ENCODE data around the gene EOLA2.
"Not testable (repeated sequence)": the region's sequence is repeated elsewhere in the genome, so short reads cannot be mapped to it uniquely, and the experiment has no call there.

The EOLA2 gene

DNA sequence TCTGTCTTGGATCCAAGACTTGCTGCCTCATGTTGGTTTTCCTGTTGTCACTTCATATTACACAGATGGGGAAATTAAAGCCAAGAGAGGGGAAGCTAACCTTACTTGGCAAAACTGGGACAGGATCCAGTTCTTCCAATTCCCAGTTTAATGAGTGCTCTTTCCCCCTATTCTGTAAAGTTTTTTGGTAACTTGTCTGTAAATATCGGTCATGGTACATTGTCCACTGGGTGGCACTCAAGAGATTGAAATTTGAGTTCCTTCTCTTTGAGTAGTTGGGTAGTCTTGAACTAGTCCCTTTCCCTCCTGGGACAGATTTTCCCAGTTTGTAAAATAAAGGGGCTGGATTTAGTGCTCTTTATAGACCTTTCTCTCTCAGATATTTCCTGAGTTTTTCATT, 12.4 kb upstream of the EOLA2 start:
- no peaks in the 10 kb centered on the region for H3K36me3 ChIP-seq (ENCODE audit: insufficient read depth, low read length)
- H3K9ac ChIP-seq (ENCODE audit: insufficient read length): no peak overlapping the region
- no peaks in the 10 kb centered on the region for H3K9me3 ChIP-seq (ENCODE audit: low read depth, low read length)
- no peak for TF ChIP-seq POLR2AphosphoS5 (IDR thresholded peaks at IDR 0.05; ENCODE audit: borderline replicate concordance, low read depth, low read length)
- TF ChIP-seq FOXP2 (optimal IDR thresholded peaks at IDR 0.05; ENCODE audit: control extremely low read depth, extremely low read length, insufficient read depth): no peak
- no peak for TF ChIP-seq EZH2 (IDR thresholded peaks at IDR 0.05)
- no peak for DNase-seq (ENCODE audit: low read depth, low spot score)
- H3K4me3 ChIP-seq: no peak overlapping the region
- H3K27ac ChIP-seq: no peak overlapping the region

DNA sequence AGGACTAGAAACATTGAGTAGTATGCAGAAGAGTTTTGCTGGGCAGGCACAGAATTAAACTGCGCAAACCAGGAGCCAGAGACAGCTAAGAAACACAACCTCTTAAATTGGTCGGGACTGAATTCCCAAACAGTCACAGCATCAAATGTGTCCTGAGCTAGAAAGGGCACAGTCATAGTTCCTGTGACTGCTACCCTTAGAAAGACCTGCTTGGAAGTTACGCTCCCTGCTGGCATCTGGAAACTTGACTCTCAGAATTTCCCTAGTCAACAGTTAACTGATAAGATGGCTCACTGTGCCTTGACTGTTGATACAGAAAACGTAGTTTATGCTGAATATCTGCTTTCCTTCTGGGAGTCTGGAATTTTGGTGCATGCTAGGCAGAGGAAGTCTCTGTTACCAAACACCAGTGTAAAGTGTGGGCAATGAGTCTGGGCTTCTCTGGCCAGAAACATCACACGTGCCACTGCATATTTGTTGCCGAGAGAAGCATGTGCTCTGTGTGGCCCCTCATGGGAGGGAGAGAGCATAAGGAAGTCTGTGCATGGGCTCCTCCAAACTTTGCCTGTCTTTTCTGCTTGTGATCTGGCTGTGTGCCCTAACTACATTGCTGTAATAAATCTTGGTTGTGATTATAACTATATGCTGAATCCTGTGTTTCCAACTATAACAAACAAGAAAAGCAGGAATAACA, 11.6 kb upstream of the EOLA2 start:
- H3K9ac ChIP-seq (ENCODE audit: insufficient read length): no peak overlapping the region
- no peak for TF ChIP-seq POLR2AphosphoS5 (IDR thresholded peaks at IDR 0.05; ENCODE audit: borderline replicate concordance, low read depth, low read length)
- no peaks in the 10 kb centered on the region for H3K9me3 ChIP-seq (ENCODE audit: low read depth, low read length)
- no peaks in the 10 kb centered on the region for H3K36me3 ChIP-seq (ENCODE audit: insufficient read depth, low read length)
- H3K4me3 ChIP-seq: no peak overlapping the region
- DNase-seq (ENCODE audit: low read depth, low spot score): no peak
- H3K27ac ChIP-seq: no peak overlapping the region

DNA sequence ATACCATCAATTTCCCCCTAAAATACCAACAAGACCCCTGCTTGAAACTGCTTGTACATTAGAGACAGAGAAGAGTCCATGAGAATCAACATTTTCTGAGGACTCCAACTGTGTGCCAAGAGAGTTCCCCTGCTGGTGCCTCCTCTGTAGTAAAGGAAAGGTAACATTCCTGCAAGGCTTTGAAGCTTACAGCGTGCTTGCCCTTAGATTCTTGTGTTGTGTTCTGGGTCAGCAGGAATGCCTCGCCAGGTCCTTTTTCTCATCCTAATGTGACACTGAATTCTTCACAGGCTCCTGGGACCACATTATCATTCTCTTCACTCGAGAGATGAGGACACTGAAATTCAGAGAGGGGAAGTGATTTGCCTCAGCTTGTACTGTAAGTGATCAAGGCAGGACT, 9.7 kb upstream of the EOLA2 start:
- DNase-seq (ENCODE audit: low read depth, low spot score): no peak
- no peak for TF ChIP-seq FOXP2 (optimal IDR thresholded peaks at IDR 0.05; ENCODE audit: control extremely low read depth, extremely low read length, insufficient read depth)
- no peak for TF ChIP-seq POLR2AphosphoS5 (IDR thresholded peaks at IDR 0.05; ENCODE audit: borderline replicate concordance, low read depth, low read length)
- no peak for TF ChIP-seq EZH2 (IDR thresholded peaks at IDR 0.05)
- Histone ChIP-seq H3K9ac (ENCODE audit: insufficient read length) (no peak overlapping the region), H3K4me3 (no peak overlapping the region), H3K27ac (no peak overlapping the region), H3K9me3 (ENCODE audit: low read depth, low read length) (no peaks in the 10 kb centered on the region), H3K36me3 (ENCODE audit: insufficient read depth, low read length) (no peaks in the 10 kb centered on the region)

DNA sequence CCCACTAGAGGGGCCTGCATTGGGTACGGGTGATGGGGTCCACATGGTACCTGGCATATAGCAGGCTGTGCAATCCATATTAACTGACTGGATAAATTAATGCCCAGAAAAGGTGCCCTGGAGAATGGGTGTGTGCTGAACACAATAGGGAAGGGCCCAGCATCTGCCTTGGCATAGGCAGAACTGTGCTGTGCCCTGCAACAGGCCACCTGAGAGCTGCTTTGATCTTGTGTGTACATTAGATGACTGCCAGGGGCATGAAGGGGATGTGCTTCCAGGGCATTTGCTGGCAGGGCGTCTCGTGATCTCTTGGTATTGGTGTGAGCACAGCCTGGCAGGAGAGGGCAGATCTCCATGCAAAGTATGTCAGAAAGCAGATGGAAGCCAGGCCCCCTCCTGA, 8.6 kb upstream of the EOLA2 start:
- not testable (repeated sequence) for H3K27ac ChIP-seq; H3K4me3 ChIP-seq; H3K9me3 ChIP-seq (ENCODE audit: low read depth, low read length); DNase-seq (ENCODE audit: low read depth, low spot score); H3K36me3 ChIP-seq (ENCODE audit: insufficient read depth, low read length); H3K9ac ChIP-seq (ENCODE audit: insufficient read length)

DNA sequence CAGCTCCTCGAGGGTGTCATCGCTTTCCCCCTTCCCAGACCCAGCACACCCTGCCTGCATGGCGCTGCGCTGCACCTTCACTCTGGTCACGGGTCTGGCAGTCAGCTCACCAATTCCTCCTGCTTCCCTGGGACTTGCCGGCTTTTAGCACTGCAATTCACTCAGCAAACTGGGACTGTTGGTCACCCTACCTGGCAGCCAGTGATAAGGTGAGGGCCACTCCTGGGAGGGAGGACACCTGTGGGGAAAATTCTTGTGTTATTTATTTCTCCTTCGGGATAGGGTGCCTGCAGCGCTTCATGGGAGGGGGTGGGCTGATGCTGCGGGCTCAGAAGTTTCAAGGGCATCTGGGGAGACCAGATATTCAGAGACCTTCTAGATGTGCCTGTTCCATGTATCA, 7.5 kb upstream of the EOLA2 start:
- H3K36me3 ChIP-seq (ENCODE audit: insufficient read depth, low read length); H3K27ac ChIP-seq; H3K9me3 ChIP-seq (ENCODE audit: low read depth, low read length); H3K9ac ChIP-seq (ENCODE audit: insufficient read length); DNase-seq (ENCODE audit: low read depth, low spot score); H3K4me3 ChIP-seq: not testable (repeated sequence)

DNA sequence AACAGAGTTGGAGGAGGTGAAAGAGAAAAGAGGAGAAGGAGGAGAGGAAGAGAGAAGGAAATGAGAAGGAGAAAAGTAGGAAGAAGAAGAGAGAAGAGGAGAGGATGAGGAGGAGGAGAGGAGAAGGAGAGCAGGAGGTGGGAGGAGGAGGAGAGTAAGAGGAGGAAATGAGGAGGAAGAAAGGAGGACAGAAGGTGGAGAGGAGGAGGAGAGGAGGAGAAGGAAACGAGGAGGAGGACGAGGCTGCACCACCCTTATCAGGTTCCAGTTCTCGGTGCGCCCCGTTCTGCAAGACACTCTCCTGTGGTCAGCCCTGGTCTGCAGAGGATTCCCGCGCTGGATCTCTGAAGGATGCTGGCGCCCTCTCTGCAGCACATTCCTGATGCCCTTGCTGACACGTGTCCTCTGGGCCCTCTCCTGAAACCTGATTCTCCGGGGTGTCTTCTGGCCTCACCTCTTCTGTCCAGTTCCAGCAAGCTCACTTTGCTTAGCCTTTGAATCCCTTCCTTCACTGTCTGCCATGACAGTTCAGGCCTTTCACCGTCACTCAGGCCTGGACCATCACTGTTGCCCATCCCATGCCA, 6.9 kb upstream of the EOLA2 start:
- not testable (repeated sequence) for H3K36me3 ChIP-seq (ENCODE audit: insufficient read depth, low read length); H3K9me3 ChIP-seq (ENCODE audit: low read depth, low read length); H3K4me3 ChIP-seq; DNase-seq (ENCODE audit: low read depth, low spot score); H3K9ac ChIP-seq (ENCODE audit: insufficient read length); H3K27ac ChIP-seq

DNA sequence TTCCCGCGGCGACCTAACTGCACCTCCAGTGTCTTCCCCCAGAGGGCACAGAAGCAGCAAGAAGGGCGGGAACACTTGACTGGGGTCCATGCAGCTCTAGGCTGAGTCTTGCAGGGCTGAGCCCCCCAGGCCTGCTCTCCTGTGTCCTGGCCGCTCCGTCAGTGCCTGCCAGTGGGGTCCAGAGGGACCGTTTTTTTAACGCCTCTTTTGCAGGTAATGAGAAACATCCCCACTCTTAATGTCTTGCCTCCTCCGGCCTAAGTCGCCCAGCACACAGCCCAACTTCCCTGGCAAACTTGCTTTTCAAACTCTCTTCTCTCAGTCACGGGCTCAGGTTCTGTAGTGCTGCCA, 2.4 kb upstream of the EOLA2 start:
- not testable (repeated sequence) for H3K9me3 ChIP-seq (ENCODE audit: low read depth, low read length); DNase-seq (ENCODE audit: low read depth, low spot score); H3K36me3 ChIP-seq (ENCODE audit: insufficient read depth, low read length); H3K27ac ChIP-seq; H3K9ac ChIP-seq (ENCODE audit: insufficient read length)
- H3K4me3 ChIP-seq: peak overlapping the region; percentile 57
- TF ChIP-seq POLR2AphosphoS5 (IDR thresholded peaks at IDR 0.05; ENCODE audit: borderline replicate concordance, low read depth, low read length): 0 out of 2 replicates have a peak, but pooled peaks have one; percentile 13

DNA sequence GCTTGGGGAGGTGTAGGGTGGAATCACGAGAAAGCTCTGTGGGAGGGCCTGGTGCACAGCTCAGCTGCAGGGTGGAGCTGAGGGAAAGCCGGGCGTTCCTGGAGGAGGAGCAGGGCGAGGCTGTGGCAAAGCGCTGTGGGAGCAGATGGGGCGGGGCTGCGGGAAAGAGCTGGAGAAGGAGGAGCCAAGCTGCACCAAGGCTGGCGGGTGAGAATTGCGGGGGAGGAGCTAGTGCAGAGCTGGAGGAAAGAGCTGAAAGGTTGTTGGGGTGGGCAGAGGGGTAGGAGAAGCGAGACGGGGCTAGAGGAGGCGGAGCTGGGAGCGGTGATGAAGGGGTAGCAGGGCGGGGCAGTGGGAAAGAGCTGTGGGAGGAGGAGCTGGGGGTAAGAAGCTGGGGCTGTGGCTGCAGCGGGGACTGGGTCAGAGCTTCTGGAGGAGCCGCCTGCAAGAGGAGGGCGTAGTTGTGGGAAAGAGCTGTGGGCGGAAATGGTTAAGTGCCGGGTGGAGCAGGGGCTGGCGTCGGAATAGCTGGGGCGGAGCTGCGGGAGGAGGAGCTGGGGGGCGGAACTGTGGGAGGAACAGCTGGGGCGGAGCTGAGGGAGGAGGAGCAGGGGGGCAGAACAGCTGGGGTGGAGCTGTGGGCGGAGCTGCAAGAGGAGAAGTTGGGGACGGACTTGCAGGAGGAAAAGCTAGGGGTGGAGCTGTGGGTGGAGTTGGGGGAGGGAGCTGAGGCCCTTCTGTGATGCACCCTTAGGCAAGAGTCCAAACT, 1.8 kb upstream of the EOLA2 start:
- peak; percentile 85 for DNase-seq (ENCODE audit: low read depth, low spot score)
- H3K9me3 ChIP-seq (ENCODE audit: low read depth, low read length): no peaks in the 10 kb centered on the region
- H3K4me3 ChIP-seq: peak overlapping the region; percentile 77
- H3K27ac ChIP-seq: peak overlapping the region; percentile 93
- TF ChIP-seq FOXP2 (optimal IDR thresholded peaks at IDR 0.05; ENCODE audit: control extremely low read depth, extremely low read length, insufficient read depth): no peak
- TF ChIP-seq EZH2 (IDR thresholded peaks at IDR 0.05): no peak
- TF ChIP-seq POLR2AphosphoS5 (IDR thresholded peaks at IDR 0.05; ENCODE audit: borderline replicate concordance, low read depth, low read length): 0 out of 2 replicates have a peak, but pooled peaks have one; percentile 11
- H3K9ac ChIP-seq (ENCODE audit: insufficient read length): peak overlapping the region; percentile 67
- H3K36me3 ChIP-seq (ENCODE audit: insufficient read depth, low read length): no peaks in the 10 kb centered on the region

DNA sequence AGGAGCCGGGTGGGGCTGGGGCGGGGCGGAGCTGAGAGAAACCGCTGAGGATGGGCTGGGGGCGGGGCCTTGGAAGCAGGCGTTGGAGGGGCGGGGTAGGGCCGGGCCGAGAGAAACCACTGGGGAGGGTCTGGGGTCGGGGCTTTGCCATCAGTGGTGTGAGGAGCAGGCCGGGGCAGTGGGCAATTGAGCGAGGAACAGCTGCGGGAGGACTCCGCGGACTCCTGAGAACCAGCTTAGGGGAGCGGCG, 1.3 kb upstream of the EOLA2 start:
- Histone ChIP-seq H3K27ac (peak overlapping the region; percentile 93), H3K36me3 (ENCODE audit: insufficient read depth, low read length) (no peaks in the 10 kb centered on the region), H3K9ac (ENCODE audit: insufficient read length) (peak overlapping the region; percentile 67), H3K4me3 (peak overlapping the region; percentile 77), H3K9me3 (ENCODE audit: low read depth, low read length) (no peaks in the 10 kb centered on the region)
- no peak for TF ChIP-seq EZH2 (IDR thresholded peaks at IDR 0.05)
- TF ChIP-seq FOXP2 (optimal IDR thresholded peaks at IDR 0.05; ENCODE audit: control extremely low read depth, extremely low read length, insufficient read depth): no peak
- no peak for TF ChIP-seq POLR2AphosphoS5 (IDR thresholded peaks at IDR 0.05; ENCODE audit: borderline replicate concordance, low read depth, low read length)
- no peak for DNase-seq (ENCODE audit: low read depth, low spot score)
